Activated naive CD4-positive, alpha-beta T cell treated with anti-CD3 and anti-CD28 coated beads, Interleukin-2, amount 10 ng/mL, durations not matched to agents 7 days and 5 days (primary cell): ENCODE measurements around the gene MTM1.

Experiments used
- CTCF ChIA-PET: fragments of 350-600 bp; sonication (Branson Sonifier 250); formaldehyde crosslinking; loops from one replicate; lab custom pipeline; 2021; ENCODE audit warnings: antibody characterized with exemption; lab: Charles Lee
- DNase-seq: peaks from one replicate; pipeline ENCODE4 v3.0.0-alpha.2; 2020
- H3K27ac Mint-ChIP-seq: one replicate; pipeline ENCODE4 v1.8.0; 2021; ENCODE audit warnings: mild to moderate bottlenecking, moderate library complexity, mixed read lengths
- H3K27me3 Mint-ChIP-seq: one replicate; pipeline ENCODE4 v1.8.0; 2021; ENCODE audit warnings: mild to moderate bottlenecking, mixed read lengths
- H3K36me3 Mint-ChIP-seq: one replicate; pipeline ENCODE4 v1.8.0; 2021; ENCODE audit warnings: mixed read lengths
- H3K4me1 Mint-ChIP-seq: one replicate; pipeline ENCODE4 v1.8.0; 2021; ENCODE audit warnings: mixed read lengths
- H3K4me3 Mint-ChIP-seq: one replicate; pipeline ENCODE4 v1.8.0; 2021; ENCODE audit warnings: mild to moderate bottlenecking, moderate library complexity, mixed read lengths
- H3K9me3 Mint-ChIP-seq: one replicate; pipeline ENCODE4 v1.8.0; 2021; ENCODE audit warnings: mixed read lengths

Gene MTM1

DNA sequence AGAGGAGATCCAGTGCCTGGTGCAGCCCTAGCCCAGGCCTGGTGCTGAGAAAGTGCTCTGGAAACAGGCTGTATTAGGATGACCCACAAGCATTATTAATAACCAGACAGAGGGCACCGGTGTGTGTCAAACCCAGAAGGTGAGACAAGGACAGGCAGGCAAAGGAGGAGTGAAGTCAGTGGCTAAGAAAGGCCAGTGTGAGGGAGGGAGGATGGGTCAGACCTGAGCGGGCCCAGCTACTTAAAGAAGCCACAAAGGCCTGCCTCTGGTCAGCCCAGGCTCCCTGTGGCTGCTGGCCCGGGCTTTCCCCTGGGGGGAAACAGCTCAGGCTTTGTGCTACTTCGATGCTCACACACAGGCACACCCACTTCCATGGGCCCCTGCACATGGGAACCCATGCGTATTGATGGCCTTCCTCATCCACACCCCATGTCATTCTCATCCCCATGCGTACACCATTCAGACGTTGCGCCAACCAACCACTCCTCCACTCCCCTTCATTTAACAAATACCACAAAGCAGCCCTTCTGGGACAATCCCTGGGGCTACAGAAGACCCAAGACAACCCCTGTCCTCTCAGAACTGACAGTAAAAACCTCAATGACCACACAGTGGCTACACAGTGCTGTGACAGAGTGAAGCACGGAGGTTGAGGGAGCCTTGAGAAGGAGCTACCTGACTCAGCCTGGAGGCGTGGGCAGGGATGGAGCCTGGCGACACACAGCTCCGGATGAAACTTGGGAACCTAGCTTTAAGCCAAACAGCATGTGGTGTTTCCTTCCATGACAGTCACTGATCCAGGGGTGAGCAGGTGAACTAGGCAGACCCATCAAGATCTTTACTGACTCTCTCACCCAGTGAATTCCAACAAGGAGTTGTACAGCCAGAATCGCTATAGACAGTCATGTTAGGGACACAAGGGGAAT lies 24.9 kb upstream of the MTM1 start:
- Mint-ChIP-seq H3K9me3 (no peaks in the 10 kb centered on the region), H3K4me3 (no peak overlapping the region), H3K27me3 (no peaks in the 10 kb centered on the region), H3K27ac (no peak overlapping the region), H3K36me3 (no peaks in the 10 kb centered on the region), H3K4me1 (peaks cover 25% of the 10 kb centered on the region)
- no peak for DNase-seq
- CTCF ChIA-PET = interaction anchor here (1.1 to 3.4 kb wide), 5 partner anchors 44 to 137 kb away, joined by 3 to 13 read pairs (median 7); no protein-coding TSS in a partner anchor

DNA sequence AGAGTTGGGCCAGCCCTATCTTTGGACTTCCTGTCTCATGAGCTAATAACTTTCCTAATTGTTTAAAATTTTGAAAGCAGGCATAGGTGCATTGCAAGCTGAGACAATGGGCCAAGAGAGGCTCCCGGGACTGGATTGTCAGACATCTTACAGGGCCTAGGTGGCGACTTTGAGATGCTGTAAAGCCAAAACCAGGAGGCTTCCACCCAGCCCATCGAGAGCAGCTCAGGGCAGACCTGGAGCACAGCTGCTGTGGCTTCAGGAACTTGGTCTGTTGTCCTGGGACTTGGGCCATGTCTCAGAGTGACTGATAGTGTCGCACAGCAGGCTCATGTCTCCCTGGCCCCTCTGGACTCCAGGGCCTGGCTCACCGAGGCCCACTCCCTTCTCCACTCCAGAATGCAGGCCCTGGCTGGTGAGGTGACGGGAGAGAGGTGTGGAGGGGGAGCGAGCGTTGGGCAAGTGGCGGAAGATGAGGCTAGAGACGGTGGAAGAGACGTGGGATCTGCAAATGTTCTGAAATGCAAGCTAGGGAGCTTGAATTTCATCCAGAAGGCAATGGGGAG lies 24.1 kb upstream of the MTM1 start:
- CTCF ChIA-PET = interaction anchor here (1.1 to 3.4 kb wide), 6 partner anchors 43 to 136 kb away, joined by 3 to 13 read pairs (median 7); no protein-coding TSS in a partner anchor
- H3K36me3 Mint-ChIP-seq = no peaks in the 10 kb centered on the region
- H3K27me3 Mint-ChIP-seq = no peaks in the 10 kb centered on the region
- no peaks in the 10 kb centered on the region for H3K9me3 Mint-ChIP-seq
- H3K4me3 Mint-ChIP-seq = no peak overlapping the region
- H3K27ac Mint-ChIP-seq = no peak overlapping the region
- peaks cover 33% of the 10 kb centered on the region for H3K4me1 Mint-ChIP-seq
- DNase-seq = peak; percentile 34

DNA sequence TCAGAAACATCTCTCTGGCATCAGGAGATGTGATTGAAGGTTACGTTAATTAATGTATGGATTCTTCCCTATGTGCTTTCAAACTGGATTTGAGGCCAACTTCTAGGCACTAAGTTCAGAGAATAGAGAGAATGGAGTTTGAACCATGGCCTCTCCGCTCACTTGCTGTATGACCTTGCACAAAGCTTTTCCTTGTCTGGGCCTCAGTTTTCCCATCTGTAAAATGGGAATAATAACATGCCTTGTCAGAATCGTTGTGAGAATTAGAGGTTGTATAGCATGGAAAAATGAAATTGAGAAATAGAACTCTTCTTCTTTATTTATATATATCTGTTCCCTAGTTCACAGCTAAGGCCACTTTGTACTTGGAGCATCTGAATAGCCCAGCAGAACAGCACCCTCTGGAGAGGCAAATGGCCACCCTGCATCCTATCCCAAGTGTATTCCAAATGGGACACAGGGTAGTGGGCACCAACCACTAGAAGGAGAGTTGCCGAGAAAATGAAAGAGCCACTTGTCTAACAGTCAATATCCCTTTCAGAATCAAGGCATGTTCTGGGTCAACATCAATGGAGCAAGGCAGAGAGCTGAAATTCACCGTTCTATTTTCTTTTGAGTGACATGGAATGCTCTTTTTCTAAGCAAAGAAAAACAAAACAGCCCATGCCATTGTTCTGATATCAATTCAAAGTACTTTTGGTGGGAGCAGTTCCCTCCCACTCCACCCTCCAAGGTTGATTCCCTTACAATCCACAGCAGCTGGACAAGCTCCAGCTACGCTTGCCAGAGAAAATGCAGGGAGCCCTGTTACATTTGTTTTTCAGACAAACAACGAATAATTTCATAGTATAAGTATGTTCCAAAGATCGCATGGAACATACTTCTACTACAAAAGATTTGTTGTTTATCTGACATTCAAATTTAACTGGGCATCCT lies 23.3 kb upstream of the MTM1 start:
- no peak for DNase-seq
- CTCF ChIA-PET = interaction anchor here (1.1 to 3.4 kb wide), 8 partner anchors 30 to 135 kb away, joined by 3 to 13 read pairs (median 6); no protein-coding TSS in a partner anchor

DNA sequence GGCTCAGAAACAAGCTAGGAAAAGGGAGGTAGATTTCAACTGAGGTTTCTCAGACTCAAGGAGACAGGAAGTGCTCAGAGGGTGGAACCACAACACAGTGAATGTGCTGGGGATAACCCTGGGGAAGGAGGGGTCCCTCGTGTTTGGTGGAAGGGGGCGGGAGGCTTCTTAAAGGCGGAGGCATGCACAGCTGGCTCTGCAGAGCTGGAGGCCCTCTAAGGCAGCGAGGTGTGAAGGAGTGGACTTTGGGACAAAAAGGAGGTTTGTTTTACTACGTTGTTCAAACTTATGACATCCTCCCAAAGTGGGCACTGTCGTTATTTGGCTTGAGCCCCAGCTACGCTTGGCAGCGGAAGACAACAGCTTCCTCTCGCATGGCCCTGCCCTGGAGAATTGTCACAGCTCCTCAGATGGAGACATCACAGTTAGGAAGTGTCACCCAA lies 21.7 kb upstream of the MTM1 start:
- Mint-ChIP-seq H3K27me3 (peaks cover 7% of the 10 kb centered on the region), H3K4me3 (peak overlapping the region; percentile 68), H3K36me3 (no peaks in the 10 kb centered on the region), H3K4me1 (peaks cover 36% of the 10 kb centered on the region), H3K27ac (peak overlapping the region; percentile 91), H3K9me3 (no peaks in the 10 kb centered on the region)
- DNase-seq = peak; percentile 75
- CTCF ChIA-PET = interaction anchor here (0.6 to 3.4 kb wide), 4 partner anchors 40 to 156 kb away, joined by 3 to 13 read pairs (median 5); no protein-coding TSS in a partner anchor

More for the DNA sequence above, 23.3 kb upstream of the MTM1 start:
- Mint-ChIP-seq H3K9me3 (no peaks in the 10 kb centered on the region), H3K4me1 (peaks cover 34% of the 10 kb centered on the region), H3K27me3 (peaks cover 1% of the 10 kb centered on the region), H3K36me3 (no peaks in the 10 kb centered on the region), H3K27ac (no peak overlapping the region), H3K4me3 (no peak overlapping the region)

DNA sequence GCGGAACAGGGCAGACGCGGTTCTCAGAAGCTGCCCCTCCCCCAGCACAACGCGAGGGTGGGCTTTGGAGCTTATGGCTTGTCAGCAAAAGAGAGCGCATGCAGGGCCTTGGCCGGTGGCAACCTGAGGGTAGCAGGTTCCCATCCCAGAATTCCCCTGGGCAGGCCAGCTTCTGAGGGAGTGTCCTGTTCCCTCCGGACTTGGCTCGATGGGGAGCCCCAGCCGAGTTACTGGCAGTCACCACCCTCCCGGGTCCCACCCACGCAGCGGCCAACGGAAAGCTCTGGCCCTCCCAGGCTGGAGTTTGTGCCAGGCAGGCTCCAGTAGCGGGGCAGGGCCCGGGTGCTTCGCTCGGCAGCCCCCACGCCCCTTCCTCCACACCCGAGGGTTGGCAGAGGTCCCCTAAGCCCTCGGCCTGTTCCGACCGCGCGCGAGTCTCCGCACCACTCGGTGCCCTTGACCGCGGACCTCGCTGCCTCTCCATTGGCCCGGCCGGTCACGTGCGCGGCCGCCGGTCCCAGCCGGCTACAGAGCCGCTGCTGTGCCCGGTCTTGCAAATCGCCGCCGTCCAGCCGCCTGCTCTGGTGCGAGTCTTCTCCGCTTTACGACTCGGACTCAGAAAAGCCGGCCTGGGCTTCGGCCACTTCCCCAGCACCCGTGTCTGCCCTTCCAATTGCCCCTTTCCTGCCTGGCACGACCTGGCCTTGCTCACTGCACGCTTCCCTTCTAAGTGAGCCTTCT lies 20.9 kb upstream of the MTM1 start:
- Mint-ChIP-seq H3K36me3 (no peaks in the 10 kb centered on the region), H3K9me3 (no peaks in the 10 kb centered on the region), H3K27me3 (peaks cover 7% of the 10 kb centered on the region), H3K27ac (peak overlapping the region; percentile 91), H3K4me1 (peaks cover 36% of the 10 kb centered on the region), H3K4me3 (peak overlapping the region; percentile 74)
- CTCF ChIA-PET = interaction anchor here (1.0 to 1.8 kb wide), 2 partner anchors 22 to 39 kb away, joined by 3 to 7 read pairs; no protein-coding TSS in a partner anchor
- DNase-seq = peak; percentile 36

DNA sequence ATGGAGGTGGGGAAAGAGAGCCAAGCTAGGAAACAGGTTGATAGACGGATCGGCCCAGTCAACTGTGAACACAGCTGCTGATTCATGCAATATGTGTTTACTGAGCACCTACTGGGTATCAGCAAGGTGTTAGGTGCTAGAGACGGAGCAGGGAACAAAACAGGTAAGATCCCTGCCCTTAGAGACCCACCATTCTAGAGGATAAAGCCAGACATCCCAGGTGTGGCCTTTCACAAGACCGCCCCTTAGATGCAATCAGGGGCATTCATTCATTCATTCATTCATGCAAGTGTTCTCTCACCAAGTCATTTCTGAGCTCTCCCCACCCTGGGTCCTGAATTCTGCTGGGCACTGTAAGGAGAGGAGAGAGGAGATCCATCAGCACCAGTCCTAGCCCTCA lies 20.2 kb upstream of the MTM1 start:
- H3K4me1 Mint-ChIP-seq = peaks cover 36% of the 10 kb centered on the region
- CTCF ChIA-PET = interaction anchor here (1.0 kb wide), 1 partner anchor 22 kb away, joined by 3 read pairs; no protein-coding TSS in a partner anchor
- H3K27me3 Mint-ChIP-seq = peaks cover 7% of the 10 kb centered on the region
- peak overlapping the region; percentile 83 for H3K27ac Mint-ChIP-seq
- H3K4me3 Mint-ChIP-seq = peak overlapping the region; percentile 74
- no peak for DNase-seq
- H3K36me3 Mint-ChIP-seq = no peaks in the 10 kb centered on the region
- H3K9me3 Mint-ChIP-seq = no peaks in the 10 kb centered on the region

DNA sequence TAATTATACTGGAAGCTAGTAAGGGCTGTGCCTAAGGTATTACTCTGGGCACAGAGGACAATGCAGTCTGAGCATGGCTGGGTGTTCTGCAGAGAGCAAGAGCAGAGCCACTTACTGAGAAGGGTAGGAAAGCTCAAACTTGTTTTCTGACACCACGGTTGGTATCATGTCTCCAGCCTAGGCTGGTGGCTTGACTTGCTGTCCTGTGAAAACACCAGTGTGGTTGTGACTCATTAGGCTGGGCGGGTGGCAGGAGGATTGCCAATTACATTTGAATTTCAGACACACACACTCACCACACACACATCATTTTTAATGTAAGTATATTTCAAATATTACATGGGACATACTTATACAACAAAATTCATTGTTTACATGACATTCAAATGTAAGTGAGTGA lies 19.7 kb upstream of the MTM1 start:
- CTCF ChIA-PET = interaction anchor here (1.0 kb wide), 1 partner anchor 21 kb away, joined by 3 read pairs; no protein-coding TSS in a partner anchor
- H3K4me1 Mint-ChIP-seq = peaks cover 36% of the 10 kb centered on the region
- no peak overlapping the region for H3K4me3 Mint-ChIP-seq

DNA sequence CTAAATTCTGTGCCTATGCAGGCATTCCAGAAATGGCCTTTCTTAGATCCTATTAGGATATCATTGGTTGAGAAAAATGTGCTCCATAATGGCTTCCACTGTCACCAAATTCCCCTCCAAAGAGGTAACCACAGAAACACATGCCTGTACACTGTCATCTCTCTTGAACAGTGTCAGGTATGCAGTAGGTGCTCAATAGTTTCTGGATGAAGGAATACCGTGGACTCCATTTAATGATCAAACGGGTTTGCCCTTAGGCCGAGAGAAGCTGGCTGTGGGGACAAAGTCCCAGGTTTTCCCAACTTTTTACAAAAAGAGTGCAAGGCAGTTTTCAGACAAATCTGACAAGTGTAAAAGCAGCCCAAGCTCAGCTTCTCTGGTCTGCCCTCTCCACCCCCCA lies 16.5 kb upstream of the MTM1 start:
- Mint-ChIP-seq H3K9me3 (no peaks in the 10 kb centered on the region), H3K4me1 (peaks cover 22% of the 10 kb centered on the region), H3K4me3 (no peak overlapping the region), H3K27me3 (peaks cover 11% of the 10 kb centered on the region), H3K27ac (no peak overlapping the region), H3K36me3 (no peaks in the 10 kb centered on the region)
- DNase-seq = no peak
- CTCF ChIA-PET = no interaction called here

More for the DNA sequence above, 19.7 kb upstream of the MTM1 start:
- Mint-ChIP-seq H3K36me3 (no peaks in the 10 kb centered on the region), H3K9me3 (no peaks in the 10 kb centered on the region), H3K27me3 (peaks cover 11% of the 10 kb centered on the region), H3K27ac (no peak overlapping the region)
- DNase-seq = no peak

DNA sequence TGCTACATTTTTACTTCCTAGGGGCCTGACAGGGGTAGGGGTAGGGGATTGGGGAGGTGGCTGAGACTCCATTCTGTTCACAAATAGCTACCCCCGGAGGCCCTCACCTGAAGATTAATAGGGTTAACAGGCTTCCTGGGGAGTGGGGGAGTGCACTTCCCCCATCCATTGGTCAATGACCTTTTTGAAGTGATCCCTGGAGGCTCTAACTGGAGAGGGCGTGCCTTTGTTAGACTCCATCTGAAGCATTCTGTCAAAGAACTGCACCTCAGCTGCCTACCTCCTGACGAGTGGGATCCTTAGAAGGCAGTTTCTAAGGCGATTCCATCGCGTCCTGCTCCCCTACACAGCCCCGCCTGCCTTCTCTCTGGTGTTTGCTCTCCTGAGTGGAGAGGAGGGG lies 10.0 kb upstream of the MTM1 start:
- H3K27me3 Mint-ChIP-seq = peaks cover 12% of the 10 kb centered on the region
- CTCF ChIA-PET = no interaction called here
- H3K9me3 Mint-ChIP-seq = no peaks in the 10 kb centered on the region
- no peaks in the 10 kb centered on the region for H3K36me3 Mint-ChIP-seq
- H3K27ac Mint-ChIP-seq = no peak overlapping the region
- H3K4me1 Mint-ChIP-seq = no peaks in the 10 kb centered on the region
- H3K4me3 Mint-ChIP-seq = no peak overlapping the region
- no peak for DNase-seq

DNA sequence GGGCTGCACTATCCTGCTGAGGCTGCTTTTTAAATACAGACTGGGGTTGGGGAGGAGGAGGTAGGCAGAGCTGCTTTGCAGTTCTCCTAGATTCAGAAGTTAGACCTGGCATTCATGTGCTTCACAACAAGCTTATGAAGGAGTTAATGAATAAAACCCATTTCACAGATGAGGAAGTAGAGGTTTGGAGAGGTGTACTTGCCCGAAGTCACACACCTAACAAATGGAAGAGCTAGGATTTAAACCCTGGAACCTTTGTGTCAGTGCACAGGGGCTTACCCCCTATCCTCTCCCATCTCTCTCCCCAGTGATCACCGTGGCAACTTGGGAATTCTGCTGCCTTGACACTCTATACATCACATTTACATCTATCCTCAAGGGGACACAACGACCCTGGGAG lies 3.6 kb upstream of the MTM1 start:
- Mint-ChIP-seq H3K4me1 (peaks cover 8% of the 10 kb centered on the region), H3K27me3 (peaks cover 4% of the 10 kb centered on the region), H3K27ac (no peak overlapping the region), H3K36me3 (no peaks in the 10 kb centered on the region), H3K4me3 (no peak overlapping the region), H3K9me3 (no peaks in the 10 kb centered on the region)
- CTCF ChIA-PET = no interaction called here
- no peak for DNase-seq

DNA sequence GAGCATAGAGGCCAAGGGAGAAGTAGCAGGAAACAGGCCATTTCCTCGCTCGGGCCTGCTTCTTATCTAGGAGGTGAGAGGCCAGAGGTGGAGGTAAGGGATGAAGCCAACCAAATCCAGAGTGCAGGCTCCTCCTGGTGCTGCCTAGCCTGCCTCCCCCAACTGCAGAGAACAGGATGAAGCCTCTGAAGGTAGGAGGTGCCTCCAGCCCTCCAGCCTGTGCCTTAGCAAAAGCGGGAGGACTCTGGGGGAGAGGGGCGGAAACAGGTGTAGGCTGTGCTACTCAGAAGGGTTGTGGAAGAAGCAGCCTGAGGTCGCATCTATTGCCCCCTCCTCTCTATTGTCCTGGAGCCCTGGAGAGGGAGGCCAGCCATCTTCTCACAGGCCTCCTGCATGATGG lies 2.9 kb upstream of the MTM1 start:
- CTCF ChIA-PET = no interaction called here
- DNase-seq = no peak
- Mint-ChIP-seq H3K4me1 (peaks cover 12% of the 10 kb centered on the region), H3K4me3 (no peak overlapping the region), H3K27ac (no peak overlapping the region), H3K36me3 (no peaks in the 10 kb centered on the region), H3K27me3 (peaks cover 4% of the 10 kb centered on the region), H3K9me3 (no peaks in the 10 kb centered on the region)

DNA sequence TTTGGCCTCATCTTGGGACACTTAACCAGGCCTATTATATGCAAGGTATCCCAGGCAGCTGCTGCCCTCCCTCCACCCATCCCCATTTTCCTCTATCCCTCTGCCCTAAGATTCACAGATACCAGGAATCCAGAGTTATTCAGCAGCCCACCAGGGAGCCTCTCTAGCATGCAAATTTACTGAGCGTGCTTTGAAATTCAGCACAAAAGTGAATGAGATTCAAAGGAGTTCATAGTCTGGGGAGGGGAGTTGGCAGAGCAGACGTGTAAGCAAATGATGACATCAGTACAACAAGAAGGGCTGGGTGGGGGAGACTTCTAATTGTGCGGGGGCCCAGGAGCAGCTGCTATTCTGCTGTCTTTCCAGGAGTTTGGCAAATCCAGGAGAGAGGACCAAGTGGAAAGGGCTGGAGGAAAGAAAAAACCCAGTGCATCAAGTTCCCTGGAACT lies 1.7 kb upstream of the MTM1 start:
- H3K4me3 Mint-ChIP-seq = no peak overlapping the region
- no peaks in the 10 kb centered on the region for H3K9me3 Mint-ChIP-seq
- DNase-seq = no peak
- CTCF ChIA-PET = no interaction called here
- H3K36me3 Mint-ChIP-seq = no peaks in the 10 kb centered on the region
- H3K27me3 Mint-ChIP-seq = peaks cover 4% of the 10 kb centered on the region
- H3K4me1 Mint-ChIP-seq = peaks cover 19% of the 10 kb centered on the region
- no peak overlapping the region for H3K27ac Mint-ChIP-seq
